ENCODE measurements around the gene IKZF3. TPM values are rescaled to one million over a fixed set of nuclear protein-coding genes. Genes with fewer than 3 reads are reported as not detected.
"Not testable (repeated sequence)": the region's sequence is repeated elsewhere in the genome, so short reads cannot be mapped to it uniquely, and the experiment has no call there.

Gene IKZF3
- total RNA-seq, 1 donor = under 0.01 TPM

DNA sequence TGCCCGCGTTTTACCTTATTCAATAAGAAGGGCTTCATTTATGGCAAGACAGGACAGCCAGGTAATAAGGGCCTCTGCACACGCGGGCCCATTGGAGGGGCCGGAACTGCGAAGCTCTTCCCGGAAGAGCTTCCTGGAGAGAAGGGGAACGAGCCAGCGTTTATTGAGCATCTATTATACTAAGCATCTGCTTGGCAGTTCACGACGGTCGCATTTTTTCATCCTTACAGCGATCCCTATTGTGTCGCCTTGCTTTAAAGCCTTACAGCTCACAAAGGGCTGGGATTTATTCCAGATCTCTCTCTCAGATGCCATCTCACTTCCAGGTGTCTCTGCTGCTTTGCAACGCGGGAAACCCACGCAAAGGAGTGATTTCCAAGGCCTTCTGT is 4.4 kb upstream of the IKZF3 start:
- no peak overlapping the region for H3K4me3 ChIP-seq (ENCODE audit: low read depth, low read length)
- TF ChIP-seq, protein P1, sequence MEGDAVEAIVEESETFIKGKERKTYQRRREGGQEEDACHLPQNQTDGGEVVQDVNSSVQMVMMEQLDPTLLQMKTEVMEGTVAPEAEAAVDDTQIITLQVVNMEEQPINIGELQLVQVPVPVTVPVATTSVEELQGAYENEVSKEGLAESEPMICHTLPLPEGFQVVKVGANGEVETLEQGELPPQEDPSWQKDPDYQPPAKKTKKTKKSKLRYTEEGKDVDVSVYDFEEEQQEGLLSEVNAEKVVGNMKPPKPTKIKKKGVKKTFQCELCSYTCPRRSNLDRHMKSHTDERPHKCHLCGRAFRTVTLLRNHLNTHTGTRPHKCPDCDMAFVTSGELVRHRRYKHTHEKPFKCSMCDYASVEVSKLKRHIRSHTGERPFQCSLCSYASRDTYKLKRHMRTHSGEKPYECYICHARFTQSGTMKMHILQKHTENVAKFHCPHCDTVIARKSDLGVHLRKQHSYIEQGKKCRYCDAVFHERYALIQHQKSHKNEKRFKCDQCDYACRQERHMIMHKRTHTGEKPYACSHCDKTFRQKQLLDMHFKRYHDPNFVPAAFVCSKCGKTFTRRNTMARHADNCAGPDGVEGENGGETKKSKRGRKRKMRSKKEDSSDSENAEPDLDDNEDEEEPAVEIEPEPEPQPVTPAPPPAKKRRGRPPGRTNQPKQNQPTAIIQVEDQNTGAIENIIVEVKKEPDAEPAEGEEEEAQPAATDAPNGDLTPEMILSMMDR (IDR thresholded peaks at IDR 0.05; ENCODE audit: insufficient read depth, low read depth, low read length) = no peak
- DNase-seq (ENCODE audit: low read depth) = no peak

DNA sequence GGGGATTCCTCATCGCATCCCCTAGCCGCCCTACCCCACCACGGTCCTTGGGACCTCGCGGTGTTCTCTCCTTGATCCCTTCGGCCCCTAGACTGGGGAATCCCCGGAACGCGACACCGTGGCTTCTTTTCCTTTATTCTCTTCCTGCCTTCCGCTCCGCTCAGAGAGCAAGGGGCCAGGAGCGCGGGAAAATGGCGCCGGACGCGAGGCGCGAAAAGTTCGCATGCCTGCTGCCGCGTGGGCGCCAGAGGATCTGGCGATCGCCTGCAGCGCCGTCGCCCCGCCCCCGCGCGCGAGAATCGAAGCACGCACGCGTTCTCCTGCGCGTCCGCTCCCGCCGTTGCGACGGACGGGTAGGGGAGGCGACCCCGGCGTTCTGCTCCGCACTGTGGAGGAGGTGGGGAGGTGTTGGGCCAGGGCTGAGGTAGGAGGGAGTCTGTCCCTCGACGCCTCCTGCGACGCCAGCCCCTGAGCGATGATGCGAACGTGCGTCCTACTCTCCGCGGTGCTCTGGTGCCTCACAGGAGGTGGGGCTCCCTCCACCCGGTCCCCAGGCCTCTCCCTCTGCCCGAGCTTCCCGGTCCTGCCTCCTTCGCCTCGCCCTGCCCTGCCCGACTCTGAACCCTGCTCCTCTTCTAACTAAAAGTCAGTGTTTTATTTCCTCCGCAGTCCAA is 3.9 kb upstream of the IKZF3 start, which contains the start of gene ZPBP2:
Gene ZPBP2, plus strand, starts transcription at position 323 of the 674 bp plus-strand sequence. Its CDS starts 153 bp downstream, at position 476.
- DNase-seq (ENCODE audit: low read depth) = no peak
- TF ChIP-seq, protein P1 (IDR thresholded peaks at IDR 0.05; ENCODE audit: insufficient read depth, low read depth, low read length) = no peak

DNA sequence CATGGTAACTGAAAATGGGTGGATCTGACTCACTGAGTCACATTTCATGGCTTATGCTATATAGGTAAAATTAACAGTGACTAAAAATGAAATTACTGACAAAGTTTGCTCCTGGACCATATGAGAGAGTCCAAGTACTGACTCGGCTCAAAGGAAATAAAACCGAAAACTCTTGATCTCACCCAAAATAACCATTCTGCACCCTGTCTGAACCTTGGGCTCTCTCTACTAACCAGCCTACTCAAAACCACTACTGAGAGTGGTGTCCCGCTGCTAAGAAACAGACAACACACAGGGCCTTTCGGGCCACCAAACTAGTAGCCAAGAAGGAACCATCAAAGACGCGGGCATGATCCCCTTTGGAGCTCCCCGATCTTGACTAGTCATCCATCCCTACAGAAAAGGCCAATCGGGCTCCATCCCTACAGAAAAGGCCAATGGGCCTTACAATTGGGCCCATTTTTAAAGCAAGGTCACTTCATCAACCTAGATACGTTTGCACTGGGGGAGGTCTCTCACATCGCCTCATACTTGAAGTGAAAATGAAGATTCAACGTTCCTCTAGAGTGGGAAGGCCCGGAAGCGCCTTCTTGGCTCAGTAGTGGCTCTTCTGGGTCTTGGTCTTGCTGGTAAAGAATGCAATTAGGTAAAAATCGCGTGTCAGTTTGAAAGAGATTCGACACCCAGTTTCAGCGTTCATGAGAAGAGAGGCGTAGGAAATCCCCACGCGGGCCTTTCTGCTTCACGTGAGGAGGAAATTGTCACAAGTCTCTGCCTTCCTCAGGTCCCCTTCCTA is 3.2 kb upstream of the IKZF3 start:
- no peak for DNase-seq (ENCODE audit: low read depth)
- TF ChIP-seq, protein P1 (IDR thresholded peaks at IDR 0.05; ENCODE audit: insufficient read depth, low read depth, low read length) = no peak
- H3K4me3 ChIP-seq (ENCODE audit: low read depth, low read length) = no peak overlapping the region

More for the DNA sequence above, 3.9 kb upstream of the IKZF3 start, which contains the start of gene ZPBP2:
- H3K4me3 ChIP-seq (ENCODE audit: low read depth, low read length) = no peak within 1 kb of the TSS

DNA sequence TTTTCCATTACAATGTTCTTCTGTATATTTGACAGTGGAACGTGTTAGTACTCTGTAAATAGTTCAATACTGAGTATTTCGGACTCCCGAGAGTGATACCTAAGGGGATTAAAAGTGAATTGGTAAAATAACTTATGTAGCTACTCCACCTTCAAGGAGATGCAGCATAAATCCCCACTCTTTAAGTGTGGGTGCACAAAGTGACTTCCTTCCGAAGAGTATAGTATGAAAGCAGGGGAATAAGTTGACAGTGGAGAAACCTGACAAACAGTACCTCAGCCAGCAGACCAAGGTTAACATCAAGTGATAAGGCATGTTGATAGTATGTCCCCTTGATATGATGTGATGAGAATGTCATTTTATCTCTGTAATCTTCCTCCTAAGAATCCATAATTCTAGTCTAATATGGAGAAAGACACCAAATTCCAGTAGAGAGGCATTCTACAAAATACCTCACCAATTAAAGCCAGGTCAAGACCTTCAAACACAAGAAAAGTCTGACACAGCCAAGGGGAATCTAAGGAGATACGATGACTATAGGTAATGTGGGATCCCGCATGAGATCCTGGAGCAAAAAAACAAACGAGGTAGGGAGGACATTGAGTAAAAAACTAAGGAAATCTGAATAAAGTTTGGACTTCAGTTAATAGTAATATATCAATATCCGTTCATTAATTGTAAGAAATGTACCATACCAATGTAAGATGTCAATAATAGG is 2.1 kb upstream of the IKZF3 start:
- TF ChIP-seq, protein P1 (IDR thresholded peaks at IDR 0.05; ENCODE audit: insufficient read depth, low read depth, low read length) = no peak
- H3K4me3 ChIP-seq (ENCODE audit: low read depth, low read length) = no peak overlapping the region
- DNase-seq (ENCODE audit: low read depth) = no peak

DNA sequence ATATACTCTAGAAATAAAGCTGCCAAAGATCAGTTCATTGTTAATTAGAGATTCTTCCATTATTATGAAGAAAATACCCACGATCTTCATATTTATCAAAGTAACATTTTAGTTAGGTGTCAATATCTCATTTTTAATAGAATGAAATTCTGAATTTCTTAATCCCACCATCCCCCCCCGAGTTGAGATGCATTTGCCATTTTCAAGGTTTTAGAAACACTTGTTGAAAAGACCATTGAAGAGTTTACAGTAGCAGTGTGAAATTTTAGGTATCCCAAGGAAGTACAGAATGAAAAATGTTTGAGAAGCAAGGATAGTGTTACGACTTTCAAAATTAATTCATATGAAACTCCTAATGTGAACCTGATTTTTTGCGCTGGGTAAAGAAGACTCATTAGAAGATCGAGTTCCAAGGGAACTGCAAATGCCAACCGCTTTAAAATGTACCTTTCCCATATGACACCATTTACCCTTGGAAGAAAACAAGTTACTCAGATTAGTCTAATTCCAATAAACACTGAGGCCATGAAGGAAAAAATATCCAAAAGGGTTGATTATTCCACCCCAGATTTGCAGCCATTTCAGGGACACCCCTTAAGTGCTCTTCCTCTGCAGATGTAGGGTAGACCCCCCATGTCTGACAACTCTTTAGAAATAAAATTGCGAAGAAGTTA is 731 bp downstream of the IKZF3 start:
- DNase-seq (ENCODE audit: low read depth) = no peak
- TF ChIP-seq, protein P1 (IDR thresholded peaks at IDR 0.05; ENCODE audit: insufficient read depth, low read depth, low read length) = no peak

DNA sequence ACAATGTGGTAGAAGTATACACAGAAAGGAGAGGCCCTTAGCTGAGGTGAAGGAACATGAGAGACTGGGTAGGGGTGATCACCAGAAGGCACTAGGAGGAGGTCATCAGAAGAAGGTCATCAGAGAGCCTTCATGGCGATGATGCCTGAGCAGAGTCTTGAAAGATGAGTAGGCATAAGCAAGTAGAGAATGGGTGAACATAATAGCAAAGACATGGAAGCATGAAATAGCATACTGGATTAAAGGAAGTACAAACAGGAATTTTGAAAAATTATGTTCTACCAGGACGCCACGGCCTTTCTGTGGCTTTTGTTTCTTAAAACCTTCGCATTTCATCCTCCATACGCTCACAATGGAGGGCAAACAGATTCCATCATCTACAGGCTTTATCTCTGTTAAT is 2.9 kb downstream of the IKZF3 start:
- no peak overlapping the region for H3K4me3 ChIP-seq (ENCODE audit: low read depth, low read length)
- TF ChIP-seq, protein P1 (IDR thresholded peaks at IDR 0.05; ENCODE audit: insufficient read depth, low read depth, low read length) = no peak
- no peak for DNase-seq (ENCODE audit: low read depth)

More for the DNA sequence above, 731 bp downstream of the IKZF3 start:
- no peak overlapping the region for H3K4me3 ChIP-seq (ENCODE audit: low read depth, low read length)

DNA sequence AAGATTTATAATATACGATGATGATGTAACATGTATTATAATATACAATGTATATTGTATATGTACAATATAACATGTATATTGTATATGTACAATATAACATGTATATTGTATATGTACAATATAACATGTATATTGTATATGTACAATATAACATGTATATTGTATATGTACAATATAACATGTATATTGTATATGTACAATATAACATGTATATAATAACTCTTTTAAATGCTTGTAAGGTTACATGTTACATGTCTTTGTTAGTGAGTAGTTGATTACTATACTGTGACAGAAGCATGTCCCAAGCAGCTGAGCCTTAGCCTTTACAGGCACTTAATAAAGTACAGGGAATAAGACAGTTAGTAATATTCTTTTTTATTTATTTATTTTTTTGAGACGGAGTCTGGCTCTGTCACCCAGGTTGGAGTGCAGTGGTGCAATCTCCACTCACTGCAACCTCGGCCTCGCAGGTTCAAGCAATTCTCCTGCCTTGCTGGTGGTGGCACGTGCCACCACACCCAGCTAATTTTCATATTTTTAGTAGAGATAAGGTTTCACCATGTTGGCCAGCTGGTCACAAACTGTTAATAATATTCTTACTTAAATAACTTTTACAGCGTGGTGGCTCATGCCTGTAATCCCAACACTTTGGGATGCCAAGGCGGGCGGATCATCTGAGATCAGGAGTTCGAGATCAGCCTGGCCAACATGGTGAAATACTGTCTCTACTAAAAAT is 8.0 kb downstream of the IKZF3 start:
- H3K4me3 ChIP-seq (ENCODE audit: low read depth, low read length); DNase-seq (ENCODE audit: low read depth): not testable (repeated sequence)
